PC-9 (cell line): ENCODE results near the gene ABRACL. TPM values are rescaled to one million over a fixed set of nuclear protein-coding genes. Genes with fewer than 3 reads are reported as not detected.

Experiments used
- BruUV-seq: library from RNA; stranded (reverse); fragments of 400-500 nt; replicated peaks from 2 replicates; lab custom pipeline; 2021; lab: Mats Ljungman, UMichigan
- CTCF ChIA-PET: fragments of 300-600 bp; sonication (Branson Sonifier 250); formaldehyde crosslinking; loops from one replicate; lab custom pipeline; 2022; ENCODE audit warnings: antibody characterized with exemption; lab: Charles Lee
- POLR2A ChIA-PET: fragments of 300-600 bp; sonication (Branson Sonifier 250); formaldehyde crosslinking; loops from one replicate; lab custom pipeline; 2022; ENCODE audit warnings: antibody characterized with exemption; ENCODE audit not compliant: unreplicated experiment; lab: Charles Lee
- DNase-seq, 2 experiments: peaks; one replicate each; pipeline versions ENCODE4 v3.0.0 to v3.0.0-alpha.2; 2015 to 2022; ENCODE audit warnings: mixed read lengths in 1 of 2
- H2AFZ ChIP-seq: fragments of 200-600 bp; sonication (generic); 2 replicates; pipeline ENCODE4 v1.8.1; 2017; ENCODE audit warnings: antibody characterized with exemption
- H3F3A ChIP-seq: fragments of 200-600 bp; sonication (generic); 2 replicates; pipeline ENCODE4 v1.8.1; 2017; ENCODE audit warnings: antibody characterized with exemption, mild to moderate bottlenecking, low read depth; ENCODE audit not compliant: insufficient read depth
- H3K27ac ChIP-seq: fragments of 200-600 bp; sonication (generic); 2 replicates; pipeline ENCODE4 v1.6.1; 2016; ENCODE audit warnings: mixed run types
- H3K27me3 ChIP-seq: fragments of 200-600 bp; sonication (generic); 2 replicates; pipeline ENCODE4 v1.6.1; 2016; ENCODE audit warnings: low read depth, mixed run types; ENCODE audit not compliant: insufficient read depth
- H3K36me3 ChIP-seq: fragments of 200-600 bp; sonication (generic); 2 replicates; pipeline ENCODE4 v1.6.1; 2016; ENCODE audit warnings: low read depth, mixed run types
- H3K4me1 ChIP-seq: fragments of 200-600 bp; sonication (generic); replicated peaks from 2 replicates; pipeline ENCODE4 v1.6.1; 2016; ENCODE audit warnings: mixed run types; ENCODE audit not compliant: insufficient read depth
- H3K4me2 ChIP-seq: fragments of 200-600 bp; sonication (generic); 2 replicates; pipeline ENCODE4 v1.6.1; 2017; ENCODE audit warnings: mixed run types
- H3K4me3 ChIP-seq: fragments of 200-600 bp; sonication (generic); 2 replicates; pipeline ENCODE4 v1.6.1; 2016; ENCODE audit warnings: mixed run types
- H3K79me2 ChIP-seq: fragments of 200-600 bp; sonication (generic); 2 replicates; pipeline ENCODE4 v1.6.1; 2017; ENCODE audit warnings: low read depth, mixed run types
- H3K9me2 ChIP-seq: fragments of 200-600 bp; sonication (generic); 2 replicates; pipeline ENCODE4 v1.8.1; 2017; ENCODE audit warnings: mild to moderate bottlenecking; ENCODE audit not compliant: insufficient read depth
- H3K9me3 ChIP-seq: fragments of 200-600 bp; sonication (generic); 2 replicates; pipeline ENCODE4 v1.8.1; 2016; ENCODE audit warnings: low read depth; ENCODE audit not compliant: insufficient read depth
- H4K20me1 ChIP-seq: fragments of 200-600 bp; sonication (generic); 2 replicates; pipeline ENCODE4 v1.8.1; 2017; ENCODE audit not compliant: insufficient read depth
- EZH2 ChIP-seq: fragments of 200-600 bp; sonication (generic); IDR thresholded peaks from 2 replicates; pipeline ENCODE4 v1.8.0; 2017; ENCODE audit warnings: antibody characterized with exemption, low read depth
- intact Hi-C: fragments of 100-400 bp; cut with micrococcal nuclease; formaldehyde crosslinking; loops from one replicate; pipeline ENCODE4 v1.10.0; 2022; ENCODE audit not compliant: unreplicated experiment
- total RNA-seq: library from RNA; stranded (reverse); gene quantifications from 2 replicates; pipeline ENCODE4 v1.2.3, GENCODE V29; 2021
- TF ChIP-seq, protein P1 (sequence below): fragments of 200-600 bp; sonication (generic); conservative IDR thresholded peaks from 2 replicates; pipeline ENCODE4 v1.6.1; 2017; ENCODE audit warnings: mixed run types, antibody characterized with exemption, mild to moderate bottlenecking, moderate library complexity

ABRACL gene
- total RNA-seq, 1 experiment from 2014 or later = 33.7 TPM

DNA sequence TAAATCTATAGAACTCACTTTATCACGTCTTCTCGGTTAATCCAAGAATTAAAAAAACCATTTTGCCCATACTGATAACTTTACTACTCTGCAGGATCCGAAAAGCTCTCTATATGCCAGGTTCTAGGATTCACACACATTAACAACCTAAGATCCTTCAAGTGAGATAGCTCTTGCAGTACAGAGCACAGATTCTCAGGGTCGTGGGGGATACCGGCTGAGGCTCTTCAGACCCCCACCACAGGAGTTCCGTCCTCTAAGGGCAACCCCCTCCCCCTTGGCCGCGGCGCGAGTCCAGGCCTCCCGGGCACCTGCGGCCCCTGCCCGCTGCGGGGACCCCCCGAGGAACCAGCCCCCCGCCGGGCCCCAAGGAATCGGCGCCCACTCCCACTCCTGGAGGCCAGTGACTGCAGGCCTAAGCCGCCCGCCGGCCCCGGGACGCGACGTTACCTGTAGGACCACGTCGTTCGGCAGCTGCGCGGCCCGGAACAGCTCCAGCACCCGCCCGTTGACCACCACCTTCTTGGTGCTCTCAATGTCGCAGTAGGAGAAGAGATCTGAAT is 41.4 kb upstream of the ABRACL start:
- no peak for DNase-seq

DNA sequence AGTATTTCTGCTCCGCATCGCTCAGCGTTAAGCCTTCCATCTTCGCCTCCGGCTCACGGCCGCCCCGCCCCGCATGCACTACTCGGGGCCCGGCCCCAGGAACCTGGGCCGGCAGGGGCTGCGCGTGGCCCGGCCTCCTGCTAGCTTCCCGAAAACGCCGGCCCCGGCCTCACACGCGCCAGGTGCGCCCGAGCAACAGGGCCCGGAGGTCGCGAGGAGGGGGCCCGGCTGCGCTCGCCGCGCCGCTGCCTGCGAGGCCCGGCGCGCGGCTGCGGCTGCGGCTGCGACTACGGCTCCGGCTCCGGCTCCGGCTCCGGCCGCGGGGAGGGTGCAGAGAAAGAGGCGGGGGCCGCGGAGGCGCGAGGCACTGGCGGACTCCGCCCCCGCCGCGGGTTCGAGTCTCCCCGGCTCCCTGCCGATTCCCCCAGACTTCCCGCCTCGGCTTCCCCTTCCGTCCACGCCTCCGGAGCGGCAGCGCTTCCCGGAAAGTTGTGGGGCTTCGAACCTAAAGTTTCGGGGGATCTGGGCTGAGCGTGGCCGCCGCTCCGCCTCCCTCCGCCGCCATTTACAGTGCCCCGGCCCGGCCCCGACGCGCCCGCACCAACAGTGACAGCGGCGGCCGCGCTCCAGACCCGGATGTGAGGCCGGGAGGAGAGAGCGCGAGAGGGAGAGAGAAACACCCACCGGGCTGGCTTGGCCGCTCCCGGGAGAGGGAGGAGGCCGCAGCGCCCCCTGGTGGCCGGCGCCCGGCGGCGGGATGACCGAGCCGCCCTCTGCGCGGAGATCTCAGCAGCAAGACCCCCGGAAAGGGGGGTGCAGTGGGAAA is 40.7 kb upstream of the ABRACL start, which contains the start of gene REPS1:
Gene REPS1 (minus strand): TSS at position 611 of the 826 bp plus-strand sequence. CDS start 571 bp downstream, at position 40.
- Histone ChIP-seq H3K4me1 (peaks cover 42% of the 10 kb centered on the region), H3F3A (peaks cover 8% of the 10 kb centered on the region; the same call in 1 of the 2 replicates), H3K27me3 (no peaks in the 10 kb centered on the region), H3K9me2 (no peaks in the 10 kb centered on the region), H2AFZ (peak within 1 kb of the TSS; percentile 90), H3K4me2 (peak within 1 kb of the TSS; percentile 87), H3K9me3 (no peaks in the 10 kb centered on the region), H3K27ac (peak within 1 kb of the TSS; percentile 70), H3K36me3 (no peaks in the 10 kb centered on the region), H3K79me2 (peaks cover 48% of the 10 kb centered on the region), H3K4me3 (peak within 1 kb of the TSS; percentile 77), H4K20me1 (peaks cover 28% of the 10 kb centered on the region; the same call in 1 of the 2 replicates)
- intact Hi-C loops = loop anchor here (1.0 to 2.0 kb wide), 2 partner anchors 41 to 171 kb away; partner anchors contain the start of gene ABRACL
- ChIA-PET POLR2A (no interaction called here), CTCF (no interaction called here)
- no TSS peak for BruUV-seq
- peak; percentile 74 to 83 for DNase-seq
- TF ChIP-seq, protein P1, sequence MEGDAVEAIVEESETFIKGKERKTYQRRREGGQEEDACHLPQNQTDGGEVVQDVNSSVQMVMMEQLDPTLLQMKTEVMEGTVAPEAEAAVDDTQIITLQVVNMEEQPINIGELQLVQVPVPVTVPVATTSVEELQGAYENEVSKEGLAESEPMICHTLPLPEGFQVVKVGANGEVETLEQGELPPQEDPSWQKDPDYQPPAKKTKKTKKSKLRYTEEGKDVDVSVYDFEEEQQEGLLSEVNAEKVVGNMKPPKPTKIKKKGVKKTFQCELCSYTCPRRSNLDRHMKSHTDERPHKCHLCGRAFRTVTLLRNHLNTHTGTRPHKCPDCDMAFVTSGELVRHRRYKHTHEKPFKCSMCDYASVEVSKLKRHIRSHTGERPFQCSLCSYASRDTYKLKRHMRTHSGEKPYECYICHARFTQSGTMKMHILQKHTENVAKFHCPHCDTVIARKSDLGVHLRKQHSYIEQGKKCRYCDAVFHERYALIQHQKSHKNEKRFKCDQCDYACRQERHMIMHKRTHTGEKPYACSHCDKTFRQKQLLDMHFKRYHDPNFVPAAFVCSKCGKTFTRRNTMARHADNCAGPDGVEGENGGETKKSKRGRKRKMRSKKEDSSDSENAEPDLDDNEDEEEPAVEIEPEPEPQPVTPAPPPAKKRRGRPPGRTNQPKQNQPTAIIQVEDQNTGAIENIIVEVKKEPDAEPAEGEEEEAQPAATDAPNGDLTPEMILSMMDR = peak; percentile 99
- TF ChIP-seq EZH2 = no peak

More for the DNA sequence above, 41.4 kb upstream of the ABRACL start:
- peaks cover 35% of the 10 kb centered on the region for H3K4me1 ChIP-seq
- intact Hi-C loops = no loop called here
- peaks cover 33% of the 10 kb centered on the region; the same call in 1 of the 2 replicates for H4K20me1 ChIP-seq
- peaks cover 55% of the 10 kb centered on the region for H3K79me2 ChIP-seq
- H3K36me3 ChIP-seq = no peaks in the 10 kb centered on the region
- peak overlapping the region; percentile 24; the same call in 1 of the 2 replicates for H3K27ac ChIP-seq
- H3F3A ChIP-seq = peaks cover 8% of the 10 kb centered on the region; the same call in 1 of the 2 replicates
- CTCF ChIA-PET = no interaction called here
- H3K9me3 ChIP-seq = no peaks in the 10 kb centered on the region
- no peaks in the 10 kb centered on the region for H3K27me3 ChIP-seq
- POLR2A ChIA-PET = no interaction called here
- peak overlapping the region; percentile 77 for H3K4me3 ChIP-seq
- peak overlapping the region; percentile 87 for H3K4me2 ChIP-seq
- peak overlapping the region; percentile 90 for H2AFZ ChIP-seq
- H3K9me2 ChIP-seq = no peaks in the 10 kb centered on the region
- no TSS peak for BruUV-seq
- TF ChIP-seq, protein P1 = no peak
- no peak for TF ChIP-seq EZH2

- CTCF ChIA-PET = no interaction called here
- Histone ChIP-seq H3K27me3 (no peaks in the 10 kb centered on the region), H3F3A (peaks cover 8% of the 10 kb centered on the region; the same call in 1 of the 2 replicates), H3K36me3 (no peaks in the 10 kb centered on the region), H3K9me2 (no peaks in the 10 kb centered on the region), H3K27ac (peak overlapping the region; percentile 70), H3K9me3 (no peaks in the 10 kb centered on the region), H3K4me1 (peaks cover 48% of the 10 kb centered on the region), H2AFZ (peak overlapping the region; percentile 90), H3K4me2 (peak overlapping the region; percentile 87), H3K79me2 (peaks cover 42% of the 10 kb centered on the region), H4K20me1 (peaks cover 27% of the 10 kb centered on the region; the same call in 1 of the 2 replicates), H3K4me3 (peak overlapping the region; percentile 77)
- POLR2A ChIA-PET = no interaction called here
- TF ChIP-seq, protein P1 = peak; percentile 10; the same call in 1 of the 2 replicates
- TF ChIP-seq EZH2 = no peak
- TSS peak; percentile 19 for BruUV-seq
- intact Hi-C loops = loop anchor here (1.0 to 2.0 kb wide), 2 partner anchors 40 to 171 kb away; partner anchors contain the start of gene ABRACL
- no peak for DNase-seq
Measured at GRCh38 chr6:138988469-138988834, 40.1 kb upstream of the ABRACL start.
